NT2/D1 (cell line): Measurements from ENCODE around the gene AUP1.

ENCODE experiments used
- SUZ12 ChIP-seq: IDR thresholded peaks from 2 replicates; pipeline ENCODE4 v1.6.1; 2011; ENCODE audit not compliant: insufficient read length, insufficient read depth; ENCODE audit errors: extremely low read depth
- YY1 ChIP-seq: IDR thresholded peaks from 2 replicates; pipeline ENCODE4 v1.6.1; 2011; ENCODE audit not compliant: insufficient read length, insufficient read depth
- ZNF274 ChIP-seq: IDR thresholded peaks from 2 replicates; pipeline ENCODE4 v1.6.1; 2011; ENCODE audit warnings: mild to moderate bottlenecking, low read depth, low read length

- TF ChIP-seq ZNF274 (no peak), SUZ12 (no peak), YY1 (no peak)
Measured at GRCh38 chr2:74575320-74575719, 45.8 kb upstream of the AUP1 start.
